NCI-H1694 treated with DMSO at 0.1 percent for 48 hours (cell line): ENCODE measurements around the gene IGF2BP3.

ENCODE experiments used
- DNase-seq: peaks from one replicate; lab custom pipeline; 2025; lab: John Stamatoyannopoulos, UW

The IGF2BP3 gene

DNA sequence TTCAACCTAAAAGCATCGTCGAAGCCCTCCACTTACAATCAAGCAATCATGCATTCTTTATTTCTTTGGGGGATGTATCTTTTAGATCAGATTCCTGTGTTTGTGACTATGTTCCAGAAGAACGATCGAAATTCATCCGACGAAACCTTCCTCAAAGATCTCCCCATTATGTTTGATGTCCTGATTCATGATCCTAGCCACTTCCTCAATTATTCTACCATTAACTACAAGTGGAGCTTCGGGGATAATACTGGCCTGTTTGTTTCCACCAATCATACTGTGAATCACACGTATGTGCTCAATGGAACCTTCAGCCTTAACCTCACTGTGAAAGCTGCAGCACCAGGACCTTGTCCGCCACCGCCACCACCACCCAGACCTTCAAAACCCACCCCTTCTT lies 209.9 kb downstream of the IGF2BP3 start:
- no peak for DNase-seq
